ENCODE data around the gene FAM43B. TPM values are rescaled to one million over a fixed set of nuclear protein-coding genes. Genes with fewer than 3 reads are reported as not detected.
"Not testable (repeated sequence)": the region's sequence is repeated elsewhere in the genome, so short reads cannot be mapped to it uniquely, and the experiment has no call there.

FAM43B gene
- not detected for total RNA-seq

GRCh38 chr1:20551945-20552727 lies at the start of gene FAM43B:
FAM43B (plus strand) TSS chr1:20552573; CDS start chr1:20552974, 401 bp downstream.
- DNase-seq, result no peak
- Mint-ChIP-seq H3K9me3 (no peaks in the 10 kb centered on the region), H3K27me3 (ENCODE audit: low read depth) (peaks cover 32% of the 10 kb centered on the region), H3K4me1 (ENCODE audit: low read depth) (peaks cover 2% of the 10 kb centered on the region), H3K36me3 (ENCODE audit: low read depth) (no peaks in the 10 kb centered on the region), H3K4me3 (no peak within 1 kb of the TSS), H3K27ac (no peak within 1 kb of the TSS)
- intact Hi-C loops (cut with micrococcal nuclease), result no loop called here
- CTCF ChIA-PET, result interaction anchor here (1.5 kb wide), 1 partner anchor 31 kb away, joined by 3 read pairs; no protein-coding TSS in a partner anchor

- Mint-ChIP-seq H3K4me3 (no peak overlapping the region), H3K9me3 (no peaks in the 10 kb centered on the region), H3K27me3 (ENCODE audit: low read depth) (no peaks in the 10 kb centered on the region), H3K36me3 (ENCODE audit: low read depth) (peaks cover 9% of the 10 kb centered on the region), H3K4me1 (ENCODE audit: low read depth) (peaks cover 21% of the 10 kb centered on the region), H3K27ac (no peak overlapping the region)
- intact Hi-C loops (cut with micrococcal nuclease), result no loop called here
- DNase-seq, result no peak
- CTCF ChIA-PET, result no interaction called here
Measured at GRCh38 chr1:20505488-20505887, 46.9 kb upstream of the FAM43B start.

- no peaks in the 10 kb centered on the region for H3K9me3 Mint-ChIP-seq
- DNase-seq, result no peak
- peaks cover 3% of the 10 kb centered on the region for H3K36me3 Mint-ChIP-seq (ENCODE audit: low read depth)
- peaks cover 21% of the 10 kb centered on the region for H3K4me1 Mint-ChIP-seq (ENCODE audit: low read depth)
- H3K27ac Mint-ChIP-seq, result peak overlapping the region; percentile 83
- no peaks in the 10 kb centered on the region for H3K27me3 Mint-ChIP-seq (ENCODE audit: low read depth)
- CTCF ChIA-PET, result interaction anchor here (0.6 to 1.0 kb wide), 2 partner anchors 114 to 294 kb away, joined by 3 to 4 read pairs; no protein-coding TSS in a partner anchor
- H3K4me3 Mint-ChIP-seq, result peak overlapping the region; percentile 91
- intact Hi-C loops (cut with micrococcal nuclease), result loop anchor here (1.0 kb wide), 1 partner anchor 11 kb away; no protein-coding TSS in a partner anchor
Measured at GRCh38 chr1:20507248-20507563, 45.2 kb upstream of the FAM43B start.

- peak; percentile 97 for DNase-seq
- H3K4me3 Mint-ChIP-seq, result peak within 1 kb of the TSS; percentile 91
- CTCF ChIA-PET, result interaction anchor here (0.8 to 1.1 kb wide), 3 partner anchors 13 to 295 kb away, joined by 3 to 7 read pairs (median 4); no protein-coding TSS in a partner anchor
Measured at GRCh38 chr1:20507564-20508410, 44.6 kb upstream of the FAM43B start, which contains the start of gene MUL1. MUL1 (minus strand) TSS chr1:20508151; CDS start chr1:20508024, 127 bp downstream.

GRCh38 chr1:20508411-20508771 lies 44.0 kb upstream of the FAM43B start:
- peaks cover 3% of the 10 kb centered on the region for H3K27me3 Mint-ChIP-seq (ENCODE audit: low read depth)
- peak overlapping the region; percentile 83 for H3K27ac Mint-ChIP-seq
- peaks cover 20% of the 10 kb centered on the region for H3K4me1 Mint-ChIP-seq (ENCODE audit: low read depth)
- intact Hi-C loops (cut with micrococcal nuclease), result loop anchor here (1.0 kb wide), 1 partner anchor 125 kb away; the partner anchor contains the start of gene PINK1
- no peak for DNase-seq
- peaks cover 3% of the 10 kb centered on the region for H3K36me3 Mint-ChIP-seq (ENCODE audit: low read depth)
- CTCF ChIA-PET, result interaction anchor here (0.8 to 1.1 kb wide), 2 partner anchors 14 to 296 kb away, joined by 4 to 7 read pairs; no protein-coding TSS in a partner anchor
- H3K4me3 Mint-ChIP-seq, result peak overlapping the region; percentile 91
- no peaks in the 10 kb centered on the region for H3K9me3 Mint-ChIP-seq

More at GRCh38 chr1:20507564-20508410, 44.6 kb upstream of the FAM43B start, which contains the start of gene MUL1:
- Mint-ChIP-seq H3K9me3 (no peaks in the 10 kb centered on the region), H3K27me3 (ENCODE audit: low read depth) (peaks cover under 1% of the 10 kb centered on the region), H3K27ac (peak within 1 kb of the TSS; percentile 83), H3K4me1 (ENCODE audit: low read depth) (peaks cover 21% of the 10 kb centered on the region), H3K36me3 (ENCODE audit: low read depth) (peaks cover 3% of the 10 kb centered on the region)
- intact Hi-C loops (cut with micrococcal nuclease), result loop anchor here (1.0 kb wide), 2 partner anchors 11 to 126 kb away; partner anchors contain the start of gene PINK1

- peaks cover 2% of the 10 kb centered on the region for H3K36me3 Mint-ChIP-seq (ENCODE audit: low read depth)
- peaks cover 4% of the 10 kb centered on the region for H3K4me1 Mint-ChIP-seq (ENCODE audit: low read depth)
- no peaks in the 10 kb centered on the region for H3K9me3 Mint-ChIP-seq
- H3K27ac Mint-ChIP-seq, result no peak overlapping the region
- H3K27me3 Mint-ChIP-seq (ENCODE audit: low read depth), result peaks cover 3% of the 10 kb centered on the region
- intact Hi-C loops (cut with micrococcal nuclease), result no loop called here
- no peak overlapping the region for H3K4me3 Mint-ChIP-seq
- CTCF ChIA-PET, result interaction anchor here (0.7 to 1.3 kb wide), 4 partner anchors 13 to 128 kb away, joined by 3 to 4 read pairs (median 4); no protein-coding TSS in a partner anchor
- no peak for DNase-seq
Measured at GRCh38 chr1:20511518-20512428, 40.6 kb upstream of the FAM43B start.

- not testable (repeated sequence) for H3K36me3 Mint-ChIP-seq (ENCODE audit: low read depth); H3K27ac Mint-ChIP-seq; H3K27me3 Mint-ChIP-seq (ENCODE audit: low read depth); DNase-seq; H3K4me3 Mint-ChIP-seq; H3K9me3 Mint-ChIP-seq; H3K4me1 Mint-ChIP-seq (ENCODE audit: low read depth)
- CTCF ChIA-PET, result interaction anchor here (0.8 kb wide), 1 partner anchor 119 kb away, joined by 3 read pairs; no protein-coding TSS in a partner anchor
- intact Hi-C loops (cut with micrococcal nuclease), result loop anchor here (10.0 kb wide), 1 partner anchor 675 kb away; no protein-coding TSS in a partner anchor
Measured at GRCh38 chr1:20519609-20520262, 32.6 kb upstream of the FAM43B start.

GRCh38 chr1:20521960-20522861 lies 30.2 kb upstream of the FAM43B start:
- Mint-ChIP-seq H3K36me3 (ENCODE audit: low read depth) (no peaks in the 10 kb centered on the region), H3K9me3 (no peaks in the 10 kb centered on the region), H3K4me1 (ENCODE audit: low read depth) (no peaks in the 10 kb centered on the region), H3K27me3 (ENCODE audit: low read depth) (peaks cover 3% of the 10 kb centered on the region), H3K4me3 (no peak overlapping the region), H3K27ac (no peak overlapping the region)
- DNase-seq, result peak; percentile 84
- CTCF ChIA-PET, result interaction anchor here (0.8 to 3.5 kb wide), 12 partner anchors 8 to 141 kb away, joined by 3 to 28 read pairs (median 4); partner anchors contain the start of gene PINK1
- intact Hi-C loops (cut with micrococcal nuclease), result loop anchor here (1.0 to 10.0 kb wide), 2 partner anchors 118 to 673 kb away; no protein-coding TSS in a partner anchor

- no peak overlapping the region for H3K4me3 Mint-ChIP-seq
- peaks cover 18% of the 10 kb centered on the region for H3K27me3 Mint-ChIP-seq (ENCODE audit: low read depth)
- H3K36me3 Mint-ChIP-seq (ENCODE audit: low read depth), result no peaks in the 10 kb centered on the region
- no peak overlapping the region for H3K27ac Mint-ChIP-seq
- CTCF ChIA-PET, result interaction anchor here (1.2 to 3.3 kb wide), 4 partner anchors 35 to 170 kb away, joined by 3 to 10 read pairs (median 4); no protein-coding TSS in a partner anchor
- no peaks in the 10 kb centered on the region for H3K9me3 Mint-ChIP-seq
- intact Hi-C loops (cut with micrococcal nuclease), result loop anchor here (10.0 kb wide), 1 partner anchor 669 kb away; no protein-coding TSS in a partner anchor
- DNase-seq, result no peak
- no peaks in the 10 kb centered on the region for H3K4me1 Mint-ChIP-seq (ENCODE audit: low read depth)
Measured at GRCh38 chr1:20526267-20526666, 26.1 kb upstream of the FAM43B start.

GRCh38 chr1:20528221-20528620 lies 24.2 kb upstream of the FAM43B start:
- Mint-ChIP-seq H3K4me3 (no peak overlapping the region), H3K36me3 (ENCODE audit: low read depth) (no peaks in the 10 kb centered on the region), H3K4me1 (ENCODE audit: low read depth) (no peaks in the 10 kb centered on the region), H3K27me3 (ENCODE audit: low read depth) (peaks cover 26% of the 10 kb centered on the region), H3K9me3 (no peaks in the 10 kb centered on the region), H3K27ac (no peak overlapping the region)
- DNase-seq, result no peak
- intact Hi-C loops (cut with micrococcal nuclease), result loop anchor here (10.0 kb wide), 1 partner anchor 667 kb away; no protein-coding TSS in a partner anchor
- CTCF ChIA-PET, result interaction anchor here (1.4 kb wide), 1 partner anchor 104 kb away, joined by 4 read pairs; no protein-coding TSS in a partner anchor

Data from activated naive CD4-positive, alpha-beta T cell treated with anti-CD3 and anti-CD28 coated beads for 36 hours (primary cell).